Upper lobe of left lung (tissue), 4 donors: ENCODE measurements around the gene WBP2NL.

ENCODE experiments used
- POLR2A ChIP-seq, 4 donors: fragments of 450-650 bp; IDR thresholded peaks; one replicate each; pipeline ENCODE4 v1.5.1; 2016 to 2017; ENCODE audit warnings: antibody characterized with exemption in 4 of 4, mild to moderate bottlenecking in 2 of 4
- TF ChIP-seq, protein P1 (sequence below), 6 experiments: fragments of 450-650 bp in 4 of 6; fragments of 200-600 bp in 2 of 6; sonication (generic) in 2 of 6; IDR thresholded peaks; one replicate each; pipeline ENCODE4 v1.5.1; 2016 to 2019; ENCODE audit warnings: antibody characterized with exemption in 6 of 6

DNA sequence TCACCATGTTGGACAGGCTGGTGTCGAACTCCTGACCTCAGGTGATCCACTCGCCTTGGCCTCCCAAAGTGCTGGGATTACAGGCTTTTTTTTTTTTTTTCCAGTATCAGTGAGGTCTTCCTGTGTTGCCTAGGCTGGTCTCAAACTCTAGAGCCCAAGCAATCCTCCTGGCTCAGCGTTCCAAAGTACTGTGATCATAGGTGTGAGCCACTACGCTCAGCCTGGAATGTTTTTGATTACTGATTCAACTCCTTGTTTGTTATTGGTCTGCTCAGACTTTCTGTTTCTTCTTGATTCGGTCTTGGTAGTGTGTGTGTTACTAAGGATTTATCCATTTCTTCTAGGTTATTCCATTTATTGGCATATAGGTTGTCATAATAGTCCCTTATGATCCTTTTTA lies 40.7 kb downstream of the WBP2NL start:
- TF ChIP-seq, protein P1, sequence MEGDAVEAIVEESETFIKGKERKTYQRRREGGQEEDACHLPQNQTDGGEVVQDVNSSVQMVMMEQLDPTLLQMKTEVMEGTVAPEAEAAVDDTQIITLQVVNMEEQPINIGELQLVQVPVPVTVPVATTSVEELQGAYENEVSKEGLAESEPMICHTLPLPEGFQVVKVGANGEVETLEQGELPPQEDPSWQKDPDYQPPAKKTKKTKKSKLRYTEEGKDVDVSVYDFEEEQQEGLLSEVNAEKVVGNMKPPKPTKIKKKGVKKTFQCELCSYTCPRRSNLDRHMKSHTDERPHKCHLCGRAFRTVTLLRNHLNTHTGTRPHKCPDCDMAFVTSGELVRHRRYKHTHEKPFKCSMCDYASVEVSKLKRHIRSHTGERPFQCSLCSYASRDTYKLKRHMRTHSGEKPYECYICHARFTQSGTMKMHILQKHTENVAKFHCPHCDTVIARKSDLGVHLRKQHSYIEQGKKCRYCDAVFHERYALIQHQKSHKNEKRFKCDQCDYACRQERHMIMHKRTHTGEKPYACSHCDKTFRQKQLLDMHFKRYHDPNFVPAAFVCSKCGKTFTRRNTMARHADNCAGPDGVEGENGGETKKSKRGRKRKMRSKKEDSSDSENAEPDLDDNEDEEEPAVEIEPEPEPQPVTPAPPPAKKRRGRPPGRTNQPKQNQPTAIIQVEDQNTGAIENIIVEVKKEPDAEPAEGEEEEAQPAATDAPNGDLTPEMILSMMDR (IDR thresholded peaks at IDR 0.05) = no peak
- no peak for TF ChIP-seq POLR2A (IDR thresholded peaks at IDR 0.05)
